ENCODE results near the gene F8.

DNA sequence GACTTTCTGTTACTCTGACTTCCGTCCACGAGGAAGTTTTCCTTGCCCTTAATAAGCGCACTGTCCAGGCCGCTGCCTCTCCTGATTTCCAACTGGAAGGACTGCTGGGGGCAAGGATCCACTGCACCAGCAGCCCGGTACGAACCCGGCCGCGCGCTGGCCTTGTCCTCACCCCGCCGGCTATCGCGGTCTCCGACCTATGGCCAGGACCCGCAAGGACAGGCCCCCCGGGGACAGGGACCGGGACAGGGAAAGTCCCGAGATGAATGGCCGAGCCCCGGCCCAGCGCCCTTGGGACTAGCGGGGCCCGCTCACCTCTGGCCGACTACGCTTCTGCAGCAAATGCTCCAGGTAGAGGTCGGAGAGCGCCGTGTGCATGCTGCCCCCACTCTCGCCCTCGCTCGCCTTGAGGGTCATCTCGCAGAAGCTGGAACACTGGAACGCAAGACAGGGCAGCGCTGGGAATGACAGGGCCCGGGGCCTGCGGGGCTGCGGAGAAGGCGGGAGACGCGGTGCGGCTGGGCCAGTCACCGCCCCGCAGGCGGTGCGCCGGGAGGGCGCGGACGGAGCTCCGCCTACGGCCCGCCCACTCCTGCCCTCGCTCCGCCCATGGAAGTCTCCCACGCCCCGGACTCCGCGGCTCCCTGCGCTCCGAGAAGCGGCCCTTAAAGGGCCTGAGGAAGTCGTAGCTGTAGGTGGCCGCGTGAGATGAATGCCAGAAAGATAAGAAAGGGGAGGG, 217.4 kb downstream of the F8 start, which contains the start of gene MPP1:
- TF ChIP-seq KLF16 (tag by site-specific recombination; IDR thresholded peaks at IDR 0.05) (no peak), CTCF (tag by site-specific recombination; IDR thresholded peaks at IDR 0.05) (0 out of 2 replicates have a peak, but pooled peaks have one; percentile 41), ZNF658 (tag by site-specific recombination; IDR thresholded peaks at IDR 0.05) (no peak), HOXA7 (CRISPR knock-in tag; IDR thresholded peaks at IDR 0.05; ENCODE audit: borderline replicate concordance) (no peak), OVOL3 (tag by site-specific recombination; IDR thresholded peaks at IDR 0.05) (no peak), KLF1 (tag by site-specific recombination; IDR thresholded peaks at IDR 0.05) (peak; percentile 66; the same call in 1 of the 2 replicates)
- TF ChIP-seq, protein P1, sequence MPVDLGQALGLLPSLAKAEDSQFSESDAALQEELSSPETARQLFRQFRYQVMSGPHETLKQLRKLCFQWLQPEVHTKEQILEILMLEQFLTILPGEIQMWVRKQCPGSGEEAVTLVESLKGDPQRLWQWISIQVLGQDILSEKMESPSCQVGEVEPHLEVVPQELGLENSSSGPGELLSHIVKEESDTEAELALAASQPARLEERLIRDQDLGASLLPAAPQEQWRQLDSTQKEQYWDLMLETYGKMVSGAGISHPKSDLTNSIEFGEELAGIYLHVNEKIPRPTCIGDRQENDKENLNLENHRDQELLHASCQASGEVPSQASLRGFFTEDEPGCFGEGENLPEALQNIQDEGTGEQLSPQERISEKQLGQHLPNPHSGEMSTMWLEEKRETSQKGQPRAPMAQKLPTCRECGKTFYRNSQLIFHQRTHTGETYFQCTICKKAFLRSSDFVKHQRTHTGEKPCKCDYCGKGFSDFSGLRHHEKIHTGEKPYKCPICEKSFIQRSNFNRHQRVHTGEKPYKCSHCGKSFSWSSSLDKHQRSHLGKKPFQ (tag by site-specific recombination; IDR thresholded peaks at IDR 0.05): no peak
- TF ChIP-seq, protein P2, sequence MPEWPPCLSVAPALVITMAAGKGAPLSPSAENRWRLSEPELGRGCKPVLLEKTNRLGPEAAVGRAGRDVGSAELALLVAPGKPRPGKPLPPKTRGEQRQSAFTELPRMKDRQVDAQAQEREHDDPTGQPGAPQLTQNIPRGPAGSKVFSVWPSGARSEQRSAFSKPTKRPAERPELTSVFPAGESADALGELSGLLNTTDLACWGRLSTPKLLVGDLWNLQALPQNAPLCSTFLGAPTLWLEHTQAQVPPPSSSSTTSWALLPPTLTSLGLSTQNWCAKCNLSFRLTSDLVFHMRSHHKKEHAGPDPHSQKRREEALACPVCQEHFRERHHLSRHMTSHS (tag by site-specific recombination; IDR thresholded peaks at IDR 0.05): no peak
- TF ChIP-seq, protein P3, sequence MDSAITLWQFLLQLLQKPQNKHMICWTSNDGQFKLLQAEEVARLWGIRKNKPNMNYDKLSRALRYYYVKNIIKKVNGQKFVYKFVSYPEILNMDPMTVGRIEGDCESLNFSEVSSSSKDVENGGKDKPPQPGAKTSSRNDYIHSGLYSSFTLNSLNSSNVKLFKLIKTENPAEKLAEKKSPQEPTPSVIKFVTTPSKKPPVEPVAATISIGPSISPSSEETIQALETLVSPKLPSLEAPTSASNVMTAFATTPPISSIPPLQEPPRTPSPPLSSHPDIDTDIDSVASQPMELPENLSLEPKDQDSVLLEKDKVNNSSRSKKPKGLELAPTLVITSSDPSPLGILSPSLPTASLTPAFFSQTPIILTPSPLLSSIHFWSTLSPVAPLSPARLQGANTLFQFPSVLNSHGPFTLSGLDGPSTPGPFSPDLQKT (IDR thresholded peaks at IDR 0.05; ENCODE audit: borderline replicate concordance, low read depth, low read length): no peak
- TF ChIP-seq, protein P4, sequence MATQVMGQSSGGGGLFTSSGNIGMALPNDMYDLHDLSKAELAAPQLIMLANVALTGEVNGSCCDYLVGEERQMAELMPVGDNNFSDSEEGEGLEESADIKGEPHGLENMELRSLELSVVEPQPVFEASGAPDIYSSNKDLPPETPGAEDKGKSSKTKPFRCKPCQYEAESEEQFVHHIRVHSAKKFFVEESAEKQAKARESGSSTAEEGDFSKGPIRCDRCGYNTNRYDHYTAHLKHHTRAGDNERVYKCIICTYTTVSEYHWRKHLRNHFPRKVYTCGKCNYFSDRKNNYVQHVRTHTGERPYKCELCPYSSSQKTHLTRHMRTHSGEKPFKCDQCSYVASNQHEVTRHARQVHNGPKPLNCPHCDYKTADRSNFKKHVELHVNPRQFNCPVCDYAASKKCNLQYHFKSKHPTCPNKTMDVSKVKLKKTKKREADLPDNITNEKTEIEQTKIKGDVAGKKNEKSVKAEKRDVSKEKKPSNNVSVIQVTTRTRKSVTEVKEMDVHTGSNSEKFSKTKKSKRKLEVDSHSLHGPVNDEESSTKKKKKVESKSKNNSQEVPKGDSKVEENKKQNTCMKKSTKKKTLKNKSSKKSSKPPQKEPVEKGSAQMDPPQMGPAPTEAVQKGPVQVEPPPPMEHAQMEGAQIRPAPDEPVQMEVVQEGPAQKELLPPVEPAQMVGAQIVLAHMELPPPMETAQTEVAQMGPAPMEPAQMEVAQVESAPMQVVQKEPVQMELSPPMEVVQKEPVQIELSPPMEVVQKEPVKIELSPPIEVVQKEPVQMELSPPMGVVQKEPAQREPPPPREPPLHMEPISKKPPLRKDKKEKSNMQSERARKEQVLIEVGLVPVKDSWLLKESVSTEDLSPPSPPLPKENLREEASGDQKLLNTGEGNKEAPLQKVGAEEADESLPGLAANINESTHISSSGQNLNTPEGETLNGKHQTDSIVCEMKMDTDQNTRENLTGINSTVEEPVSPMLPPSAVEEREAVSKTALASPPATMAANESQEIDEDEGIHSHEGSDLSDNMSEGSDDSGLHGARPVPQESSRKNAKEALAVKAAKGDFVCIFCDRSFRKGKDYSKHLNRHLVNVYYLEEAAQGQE (tag by site-specific recombination; IDR thresholded peaks at IDR 0.05): peak; percentile 28; the same call in 1 of the 2 replicates

Data from HEK293 (cell line).